Measurements from ENCODE around the gene ATF7. TPM values are rescaled to one million over a fixed set of nuclear protein-coding genes. Genes with fewer than 3 reads are reported as not detected.

ATF7 gene
- total and polyA plus RNA-seq, 4 donors = 16.8 to 43.3 (median 31.7) TPM

DNA sequence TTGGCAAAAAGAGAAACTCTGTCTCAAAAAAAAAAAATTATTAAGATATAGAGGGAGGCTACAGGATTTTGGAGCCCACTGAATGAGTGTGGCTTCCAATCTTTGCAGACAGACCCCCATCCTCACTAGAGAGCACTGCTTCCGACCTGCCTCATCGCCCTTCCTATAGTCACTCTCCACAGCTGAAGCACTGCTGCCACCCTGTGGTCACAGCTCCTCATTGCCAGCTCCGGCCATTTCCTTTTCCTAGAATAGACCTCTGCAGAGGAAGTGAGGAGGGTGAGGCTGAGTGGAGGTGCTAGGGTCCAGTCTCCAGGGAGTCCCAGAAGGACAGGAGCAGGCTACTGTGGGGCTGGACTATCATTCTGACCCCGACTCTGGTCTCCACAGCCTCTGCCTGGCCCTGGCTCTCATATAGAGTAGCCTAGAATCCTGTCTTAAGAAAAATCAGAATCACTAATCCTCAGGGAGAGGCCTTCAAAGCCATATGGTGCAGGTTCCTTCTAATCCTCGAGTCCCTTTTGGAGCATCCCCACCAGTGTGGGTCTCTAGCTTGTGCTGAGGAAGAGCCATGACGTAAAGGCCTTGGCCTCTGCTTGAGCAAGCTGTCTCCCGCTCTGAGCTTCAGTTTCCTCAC, 117.5 kb downstream of the ATF7 start:
- 21 to 30% methylated on average over 7 of the region's 7 CpGs for WGBS, 2 donors
- no peaks in the 10 kb centered on the region for H3K9me3 ChIP-seq (ENCODE audit: control insufficient read depth in 4 of 4, insufficient read depth in 3 of 4, low read length in 3 of 4)
- H3K36me3 ChIP-seq (ENCODE audit: control insufficient read depth in 4 of 4, insufficient read depth in 4 of 4, low read length in 4 of 4) = peaks cover 16 to 35% (median 29%) of the 10 kb centered on the region in 4 donors
- peaks cover 0 to 11% (median 2%) of the 10 kb centered on the region in 5 donors for H3K4me1 ChIP-seq (ENCODE audit: control insufficient read depth in 5 of 5, insufficient read depth in 5 of 5, low read length in 5 of 5)
- TF ChIP-seq, protein P1, sequence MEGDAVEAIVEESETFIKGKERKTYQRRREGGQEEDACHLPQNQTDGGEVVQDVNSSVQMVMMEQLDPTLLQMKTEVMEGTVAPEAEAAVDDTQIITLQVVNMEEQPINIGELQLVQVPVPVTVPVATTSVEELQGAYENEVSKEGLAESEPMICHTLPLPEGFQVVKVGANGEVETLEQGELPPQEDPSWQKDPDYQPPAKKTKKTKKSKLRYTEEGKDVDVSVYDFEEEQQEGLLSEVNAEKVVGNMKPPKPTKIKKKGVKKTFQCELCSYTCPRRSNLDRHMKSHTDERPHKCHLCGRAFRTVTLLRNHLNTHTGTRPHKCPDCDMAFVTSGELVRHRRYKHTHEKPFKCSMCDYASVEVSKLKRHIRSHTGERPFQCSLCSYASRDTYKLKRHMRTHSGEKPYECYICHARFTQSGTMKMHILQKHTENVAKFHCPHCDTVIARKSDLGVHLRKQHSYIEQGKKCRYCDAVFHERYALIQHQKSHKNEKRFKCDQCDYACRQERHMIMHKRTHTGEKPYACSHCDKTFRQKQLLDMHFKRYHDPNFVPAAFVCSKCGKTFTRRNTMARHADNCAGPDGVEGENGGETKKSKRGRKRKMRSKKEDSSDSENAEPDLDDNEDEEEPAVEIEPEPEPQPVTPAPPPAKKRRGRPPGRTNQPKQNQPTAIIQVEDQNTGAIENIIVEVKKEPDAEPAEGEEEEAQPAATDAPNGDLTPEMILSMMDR (IDR thresholded peaks at IDR 0.05; ENCODE audit: control extremely low read depth, extremely low read depth) = peak; percentile 95
- no peaks in the 10 kb centered on the region for H3K27me3 ChIP-seq (ENCODE audit: control insufficient read depth in 3 of 3, insufficient read depth in 3 of 3, low read length in 2 of 3)
- DNase-seq = peak; percentile 88 to 90 (median 88)
- H3K27ac ChIP-seq (ENCODE audit: low read depth in 1 of 2, low read length in 1 of 2) = peak overlapping the region in 1 of 2 donors; percentile 20
- H3K4me3 ChIP-seq = no peak overlapping the region
- H3K9ac ChIP-seq (ENCODE audit: insufficient read depth in 1 of 2, low read length in 2 of 2) = no peak overlapping the region
- ATAC-seq (ENCODE audit: insufficient read depth, low FRiP score) = peak; percentile 78

DNA sequence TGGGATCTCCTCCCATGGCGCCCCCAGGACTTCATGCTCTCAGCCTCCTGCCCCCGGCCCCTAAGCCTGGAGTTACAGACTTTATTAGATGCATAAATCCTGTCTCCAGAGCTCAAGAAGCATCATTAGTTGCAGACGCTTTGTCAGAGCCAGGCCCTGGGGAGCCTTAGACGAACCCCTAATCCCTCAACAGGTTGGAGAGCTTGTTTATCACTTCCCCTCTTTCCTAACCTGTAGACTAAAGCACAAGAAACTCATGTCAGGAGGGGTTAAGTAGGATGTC, 118.6 kb downstream of the ATF7 start:
- H3K36me3 ChIP-seq (ENCODE audit: control insufficient read depth in 4 of 4, insufficient read depth in 4 of 4, low read length in 4 of 4) = peaks cover 12 to 35% (median 23%) of the 10 kb centered on the region in 4 donors
- H3K27me3 ChIP-seq (ENCODE audit: control insufficient read depth in 3 of 3, insufficient read depth in 3 of 3, low read length in 2 of 3) = no peaks in the 10 kb centered on the region
- ATAC-seq (ENCODE audit: insufficient read depth, low FRiP score) = no peak
- H3K4me3 ChIP-seq = no peak overlapping the region
- 91 to 92% methylated on average over 4 of the region's 4 CpGs for WGBS, 2 donors
- no peak overlapping the region for H3K27ac ChIP-seq (ENCODE audit: low read depth in 1 of 2, low read length in 1 of 2)
- DNase-seq = no peak
- peaks cover 0 to 15% (median 3%) of the 10 kb centered on the region in 5 donors for H3K4me1 ChIP-seq (ENCODE audit: control insufficient read depth in 5 of 5, insufficient read depth in 5 of 5, low read length in 5 of 5)
- TF ChIP-seq, protein P1 (IDR thresholded peaks at IDR 0.05; ENCODE audit: control extremely low read depth, extremely low read depth) = no peak
- no peaks in the 10 kb centered on the region for H3K9me3 ChIP-seq (ENCODE audit: control insufficient read depth in 4 of 4, insufficient read depth in 3 of 4, low read length in 3 of 4)
- no peak overlapping the region for H3K9ac ChIP-seq (ENCODE audit: insufficient read depth in 1 of 2, low read length in 2 of 2)

DNA sequence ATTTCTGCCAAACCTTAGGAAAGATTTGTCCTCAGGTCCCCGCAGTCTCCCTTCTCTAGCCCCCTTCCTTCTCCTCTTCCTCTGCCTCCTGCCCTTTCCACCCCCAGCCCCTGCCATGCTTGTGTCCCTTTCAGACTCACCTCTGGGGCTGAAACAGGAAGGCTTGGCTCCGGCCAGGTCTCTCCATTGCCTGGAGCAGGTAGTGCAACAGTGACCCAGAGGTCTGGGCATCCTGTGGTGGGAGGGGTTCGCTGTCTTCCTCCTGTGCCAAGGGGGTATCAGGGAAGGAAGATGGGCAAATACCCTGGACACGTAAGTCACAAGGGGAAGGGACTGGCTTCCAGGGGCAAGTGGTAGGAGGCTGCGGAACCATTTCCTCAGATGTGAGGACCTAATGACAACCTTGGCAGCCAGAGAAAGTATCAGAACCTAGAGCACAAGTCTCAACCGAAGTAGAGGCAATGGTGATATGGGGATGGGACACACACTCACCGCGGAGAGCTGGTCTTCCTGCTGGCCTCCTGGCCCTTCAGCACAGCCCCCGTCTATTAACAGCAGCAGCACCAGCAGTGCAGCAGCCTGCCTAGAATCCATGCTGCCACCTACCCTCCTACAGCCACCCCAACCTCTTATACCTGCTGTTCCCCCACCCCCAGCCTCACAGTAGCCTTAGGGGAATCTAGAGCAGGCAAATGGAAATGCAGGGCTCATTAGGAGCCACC, 119.1 kb downstream of the ATF7 start, which contains the start of gene NPFF:
NPFF (minus strand) TSS at position 604 of the 722 bp plus-strand sequence; CDS start at position 594, 10 bp downstream.
- Histone ChIP-seq H3K27me3 (ENCODE audit: control insufficient read depth in 3 of 3, insufficient read depth in 3 of 3, low read length in 2 of 3) (no peaks in the 10 kb centered on the region), H3K9ac (ENCODE audit: insufficient read depth in 1 of 2, low read length in 2 of 2) (no peak within 1 kb of the TSS), H3K27ac (ENCODE audit: low read depth in 1 of 2, low read length in 1 of 2) (no peak within 1 kb of the TSS), H3K9me3 (ENCODE audit: control insufficient read depth in 4 of 4, insufficient read depth in 3 of 4, low read length in 3 of 4) (no peaks in the 10 kb centered on the region), H3K4me3 (no peak within 1 kb of the TSS), H3K4me1 (ENCODE audit: control insufficient read depth in 5 of 5, insufficient read depth in 5 of 5, low read length in 5 of 5) (peaks cover under 1 to 20% (median 5%) of the 10 kb centered on the region in 5 donors), H3K36me3 (ENCODE audit: control insufficient read depth in 4 of 4, insufficient read depth in 4 of 4, low read length in 4 of 4) (peaks cover 7 to 35% (median 19%) of the 10 kb centered on the region in 4 donors)
- no peak for ATAC-seq (ENCODE audit: insufficient read depth, low FRiP score)
- TF ChIP-seq, protein P1 (IDR thresholded peaks at IDR 0.05; ENCODE audit: control extremely low read depth, extremely low read depth) = no peak
- DNase-seq = no peak
- 89 to 91% methylated on average over 9 of the region's 9 CpGs for WGBS, 2 donors
